GM21515 (cell line): ENCODE data around the gene PTGDR2.

Experiments used
- ATAC-seq: cut with Tn5 transposase; IDR thresholded peaks from one replicate; pipeline ENCODE4 v1.9.1; 2021; ENCODE audit not compliant: unreplicated experiment

PTGDR2 gene

DNA sequence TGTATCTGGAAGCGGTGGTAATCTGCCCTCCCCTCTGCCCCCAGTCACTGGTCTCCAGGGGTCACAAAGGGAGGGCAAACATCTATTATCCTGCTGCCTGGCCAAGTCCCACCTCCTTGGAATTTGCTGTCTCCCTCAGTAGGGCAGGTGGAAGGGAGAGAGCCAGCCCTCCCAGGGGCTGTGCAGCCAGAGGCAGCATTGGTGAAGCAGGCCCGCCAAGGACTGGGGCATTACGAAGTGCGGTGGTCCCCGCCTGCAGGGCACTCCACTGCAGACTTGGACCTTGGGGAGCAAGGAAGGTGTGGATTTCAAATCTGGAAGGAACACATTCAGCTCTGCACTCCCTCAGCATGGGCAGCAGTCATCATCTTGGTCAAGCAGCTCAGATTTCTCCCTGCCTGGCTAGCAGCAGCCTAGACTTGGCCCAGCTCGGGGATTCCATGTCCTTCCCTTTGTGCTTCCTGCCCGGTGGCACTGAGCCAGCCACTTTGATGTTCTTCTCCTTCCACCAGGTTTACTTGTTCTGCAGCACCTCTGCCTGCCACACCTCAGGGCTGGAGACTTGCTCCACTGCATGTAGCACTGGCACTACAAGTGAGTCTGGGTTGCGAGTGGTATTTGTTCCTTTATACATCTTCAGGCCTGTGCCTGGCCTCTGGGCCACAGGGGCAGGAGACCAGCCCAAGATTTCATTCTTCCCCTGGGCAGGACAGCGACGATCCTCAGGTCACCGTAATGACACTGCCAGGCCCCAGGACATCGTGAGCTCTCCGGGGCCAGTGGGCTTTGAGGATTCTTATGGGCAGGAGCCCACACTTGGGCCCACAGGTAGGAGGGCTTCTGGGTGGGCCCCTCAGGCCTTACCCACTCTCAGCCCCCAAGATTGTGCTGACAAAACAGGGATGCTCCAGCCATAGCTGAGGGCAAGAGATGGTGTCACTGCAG is 18.9 kb upstream of the PTGDR2 start:
- ATAC-seq, result no peak

DNA sequence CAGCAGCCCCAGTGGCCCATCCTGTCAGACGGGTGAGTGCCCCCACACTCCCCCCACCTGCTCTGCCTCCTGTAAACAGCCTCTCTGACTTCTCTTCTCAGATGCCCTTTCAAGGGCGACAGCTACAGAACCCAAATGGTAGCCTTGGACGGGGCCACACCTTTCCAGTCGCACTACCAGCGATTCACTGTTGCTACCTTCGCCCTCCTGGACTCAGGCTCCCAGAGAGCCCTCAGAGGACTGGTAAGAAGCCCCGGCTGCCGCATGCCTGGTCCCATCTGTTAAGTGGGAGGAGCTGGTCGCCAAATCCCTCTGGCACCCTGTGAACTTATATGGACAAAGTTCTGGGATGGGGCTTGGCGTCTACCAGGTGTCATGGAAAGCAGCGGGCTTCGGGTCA is 17.8 kb upstream of the PTGDR2 start:
- ATAC-seq, result no peak

- ATAC-seq, result no peak
Measured at GRCh38 chr11:60872961-60873524, 17.3 kb upstream of the PTGDR2 start.

DNA sequence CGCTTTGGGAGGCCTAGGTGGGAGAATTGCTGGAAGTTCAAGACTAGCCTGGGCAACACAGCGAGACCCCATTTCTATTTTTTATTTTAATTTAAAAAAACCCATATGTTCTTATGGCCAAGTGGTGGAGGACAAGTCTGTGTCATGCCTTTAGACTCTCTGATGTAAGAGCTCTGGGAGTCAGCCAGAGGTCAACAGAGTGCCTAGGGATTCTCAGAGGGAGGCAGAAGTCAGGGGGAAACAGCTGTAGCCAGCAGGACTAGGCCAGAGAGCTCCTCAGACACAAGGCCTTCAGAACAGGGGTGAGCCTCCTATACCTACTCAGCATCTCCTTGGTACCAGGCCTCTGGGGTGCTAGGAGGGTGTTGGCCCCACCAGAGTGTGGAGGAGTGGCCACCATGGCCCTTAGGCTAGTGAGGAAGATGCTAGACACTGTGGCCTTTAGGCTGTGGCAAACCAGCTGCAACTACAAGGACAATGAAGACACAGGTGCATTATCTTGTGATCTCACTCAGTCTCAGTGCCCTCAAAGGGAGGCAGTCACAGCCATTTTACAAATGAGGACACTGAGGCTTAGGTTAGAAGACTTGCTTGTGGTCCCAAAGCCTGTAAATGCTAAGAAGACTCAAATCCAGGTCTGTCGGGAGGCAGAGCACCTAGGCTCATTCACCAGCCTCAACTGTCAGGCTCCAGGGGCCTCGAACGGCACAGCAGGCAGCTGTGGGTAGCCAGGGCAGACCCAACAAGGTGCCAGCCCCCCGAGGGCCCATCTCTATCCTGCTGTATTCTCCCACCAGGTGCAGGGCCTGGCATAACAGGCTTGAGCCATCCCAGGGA is 16.6 kb upstream of the PTGDR2 start:
- no peak for ATAC-seq

- no peak for ATAC-seq
Measured at GRCh38 chr11:60871378-60872061, 15.8 kb upstream of the PTGDR2 start.

DNA sequence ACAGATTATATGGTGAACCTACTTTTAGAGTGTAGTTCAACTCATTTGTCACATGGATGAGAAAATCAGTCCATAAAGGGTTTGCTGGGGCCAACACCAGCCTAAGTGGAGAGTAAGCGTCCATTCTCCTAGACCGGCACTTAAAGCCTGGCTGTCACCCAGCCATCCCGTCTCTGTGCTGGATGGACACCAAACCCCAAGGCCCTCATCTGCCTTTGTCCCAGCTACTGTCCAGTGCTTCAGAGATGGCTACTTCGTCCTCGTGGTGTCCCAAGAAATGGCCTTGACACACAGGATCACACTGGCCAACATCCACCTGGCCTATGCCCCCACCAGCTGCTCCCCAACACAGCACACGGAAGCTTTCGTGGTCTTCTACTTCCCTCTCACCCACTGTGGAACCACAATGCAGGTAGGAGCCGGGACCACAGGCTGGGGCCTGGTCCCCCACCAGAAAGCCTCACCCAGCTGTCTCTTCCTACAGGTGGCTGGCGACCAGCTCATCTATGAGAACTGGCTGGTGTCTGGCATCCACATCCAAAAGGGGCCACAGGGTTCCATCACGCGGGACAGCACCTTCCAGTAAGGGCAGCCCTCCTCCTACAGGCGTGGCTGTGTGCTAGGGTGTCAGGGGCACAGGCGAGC is 15.1 kb upstream of the PTGDR2 start:
- no peak for ATAC-seq

- no peak for ATAC-seq
Measured at GRCh38 chr11:60870276-60870675, 14.5 kb upstream of the PTGDR2 start.

DNA sequence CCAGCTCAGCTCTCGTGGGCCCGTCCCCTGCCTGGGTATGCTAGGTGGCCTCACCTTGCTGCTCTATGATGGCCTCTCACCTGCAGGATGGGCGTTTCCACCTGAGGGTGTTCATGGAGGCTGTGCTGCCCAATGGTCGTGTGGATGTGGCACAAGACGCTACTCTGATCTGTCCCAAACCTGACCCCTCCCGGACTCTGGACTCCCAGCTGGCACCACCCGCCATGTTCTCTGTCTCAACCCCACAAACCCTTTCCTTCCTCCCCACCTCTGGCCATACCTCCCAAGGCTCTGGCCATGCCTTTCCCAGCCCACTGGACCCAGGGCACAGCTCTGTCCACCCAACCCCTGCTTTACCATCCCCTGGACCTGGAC is 13.7 kb upstream of the PTGDR2 start:
- no peak for ATAC-seq

DNA sequence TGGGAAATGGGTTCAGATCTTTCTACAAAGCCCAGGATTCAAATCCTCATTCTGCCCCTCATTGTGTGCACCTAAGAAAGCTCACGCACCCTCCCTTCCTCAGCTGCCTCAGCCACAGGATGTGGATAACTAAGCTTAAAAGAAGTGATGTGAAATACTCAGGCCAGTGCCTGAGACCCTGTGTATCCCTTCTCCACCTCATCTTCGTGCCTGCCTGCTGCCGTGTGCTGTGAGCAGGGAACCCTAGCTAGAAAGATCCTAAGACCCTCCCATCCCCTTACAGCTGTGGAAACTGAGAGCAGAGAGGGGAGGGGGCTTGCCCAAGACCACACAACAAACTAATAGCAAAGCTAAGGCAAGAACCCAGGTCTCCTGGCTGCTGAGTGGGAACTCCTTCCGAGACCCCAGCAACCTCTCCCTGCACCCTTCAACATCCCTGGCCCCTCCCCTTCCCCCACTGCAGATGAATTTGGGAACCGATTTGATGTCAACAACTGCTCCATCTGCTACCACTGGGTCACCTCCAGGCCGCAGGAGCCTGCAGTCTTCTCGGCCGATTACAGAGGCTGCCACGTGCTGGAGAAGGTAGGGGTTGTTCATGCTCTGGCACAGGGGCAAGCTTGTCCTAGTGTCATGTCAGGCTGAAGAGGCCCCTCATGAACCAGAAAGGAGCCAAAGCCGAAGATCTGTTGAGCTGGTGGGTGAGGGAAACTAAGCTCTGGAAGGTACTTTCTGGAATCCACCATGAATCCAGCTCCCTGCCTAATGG is 13.1 kb upstream of the PTGDR2 start:
- no peak for ATAC-seq

DNA sequence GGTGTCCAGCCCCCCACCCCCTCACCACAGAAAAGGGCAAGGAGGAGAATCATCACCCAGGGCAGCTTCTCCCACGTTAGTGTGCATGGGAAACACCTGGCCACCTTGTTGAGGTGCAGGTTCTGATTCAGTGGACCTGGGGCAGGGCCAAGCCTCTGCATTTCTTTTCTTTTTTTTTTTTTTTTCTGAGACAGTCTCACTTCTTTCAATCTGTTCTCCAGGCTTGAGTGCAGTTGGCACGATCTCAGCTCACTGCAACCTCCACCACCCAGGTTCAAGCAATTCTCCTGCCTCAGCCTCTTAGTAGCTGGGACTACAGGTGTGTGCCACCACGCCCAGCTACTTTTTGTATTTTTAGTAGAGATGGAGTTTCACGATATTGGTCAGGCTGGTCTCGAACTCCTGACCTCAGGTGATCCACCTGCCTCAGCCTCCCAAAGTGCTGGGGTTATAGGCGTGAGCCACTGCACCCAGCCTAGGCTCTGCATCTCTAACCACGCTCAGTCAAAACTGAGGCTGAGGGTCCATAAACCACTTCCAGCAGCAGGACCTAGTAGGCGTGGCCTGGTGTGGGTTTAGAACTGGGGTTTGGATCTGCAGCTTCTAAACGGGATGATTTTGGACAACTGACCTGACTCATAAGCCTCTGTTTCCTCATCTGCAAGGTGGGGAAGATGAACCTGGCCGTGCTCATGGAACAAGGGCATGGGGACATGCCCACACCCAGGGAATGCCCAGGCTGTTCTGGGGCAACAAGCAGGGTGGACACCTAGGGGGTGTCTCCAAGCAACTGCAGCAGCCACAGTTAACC is 12.3 kb upstream of the PTGDR2 start:
- no peak for ATAC-seq

GRCh38 chr11:60866911-60867870 is 11.4 kb upstream of the PTGDR2 start, which contains the start of gene ZP1:
Gene ZP1 (plus strand): TSS chr11:60867542. CDS start chr11:60867562, 20 bp downstream.
- ATAC-seq, result no peak

GRCh38 chr11:60864856-60865513 is 9.2 kb upstream of the PTGDR2 start:
- ATAC-seq, result no peak

DNA sequence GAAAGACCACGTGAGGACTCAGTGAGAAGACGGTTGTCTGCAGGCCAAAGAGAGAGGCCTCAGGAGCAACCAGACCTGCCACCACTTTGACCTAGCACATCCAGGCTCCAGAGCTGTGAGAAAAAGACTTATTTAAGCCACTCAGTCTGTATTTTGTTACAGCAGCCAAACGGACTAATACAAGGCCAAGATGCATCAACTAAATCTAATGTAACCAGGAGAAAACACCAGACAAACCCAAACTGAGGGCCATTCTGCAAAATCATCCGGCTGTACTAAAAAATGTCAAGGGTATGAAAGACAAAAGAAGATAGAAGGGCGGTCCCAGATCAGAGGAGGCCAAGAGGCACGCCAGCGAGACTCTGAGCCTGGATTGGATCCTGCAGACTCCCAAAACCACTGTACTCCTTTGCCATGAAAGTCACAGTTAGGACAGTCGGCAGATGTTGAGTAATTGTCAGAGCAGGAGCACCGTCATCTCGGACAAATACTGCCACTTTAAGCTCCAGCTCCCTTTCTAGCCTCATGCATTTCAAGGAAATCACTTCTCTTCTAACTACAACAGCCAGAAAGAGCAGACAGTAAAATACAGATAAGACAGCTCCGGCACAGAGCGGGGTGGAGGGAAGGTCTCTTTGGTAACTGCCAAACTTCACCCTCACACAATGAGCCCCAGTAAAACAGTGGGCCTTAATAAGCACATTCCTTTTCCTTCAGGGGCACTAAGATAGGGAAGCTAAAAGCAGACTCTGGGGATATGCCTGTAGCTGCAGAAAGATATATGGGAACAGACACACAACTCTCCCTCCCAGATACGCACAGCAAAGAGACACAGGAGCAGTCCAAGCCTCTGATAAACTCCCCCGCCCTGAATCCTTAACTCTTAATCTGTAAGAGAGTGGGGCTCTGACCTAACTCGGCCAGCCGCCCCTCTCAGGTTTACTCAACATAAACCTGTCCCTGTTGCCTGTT is 8.1 kb upstream of the PTGDR2 start:
- no peak for ATAC-seq

GRCh38 chr11:60862171-60862570 is 6.4 kb upstream of the PTGDR2 start:
- no peak for ATAC-seq

DNA sequence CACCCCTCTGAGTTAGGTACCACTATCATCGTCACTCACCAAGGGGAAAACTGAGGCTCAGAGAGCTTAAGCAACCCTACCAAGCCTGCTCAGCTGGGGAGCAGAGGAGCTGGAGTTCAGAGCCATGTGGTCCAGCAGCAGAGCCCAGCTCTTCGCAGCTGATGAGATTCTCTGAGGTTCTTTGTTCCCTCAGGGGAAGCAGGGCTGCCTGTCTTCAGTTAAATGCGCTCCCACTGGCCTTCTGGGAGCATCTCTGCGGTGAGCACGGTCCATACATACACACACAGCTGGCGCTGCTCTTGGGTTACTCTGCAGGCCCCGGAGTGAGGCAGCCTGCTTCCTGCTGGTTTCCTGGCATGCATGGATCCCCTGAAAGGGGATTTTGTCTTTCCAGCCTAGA is 5.2 kb upstream of the PTGDR2 start:
- ATAC-seq, result no peak

DNA sequence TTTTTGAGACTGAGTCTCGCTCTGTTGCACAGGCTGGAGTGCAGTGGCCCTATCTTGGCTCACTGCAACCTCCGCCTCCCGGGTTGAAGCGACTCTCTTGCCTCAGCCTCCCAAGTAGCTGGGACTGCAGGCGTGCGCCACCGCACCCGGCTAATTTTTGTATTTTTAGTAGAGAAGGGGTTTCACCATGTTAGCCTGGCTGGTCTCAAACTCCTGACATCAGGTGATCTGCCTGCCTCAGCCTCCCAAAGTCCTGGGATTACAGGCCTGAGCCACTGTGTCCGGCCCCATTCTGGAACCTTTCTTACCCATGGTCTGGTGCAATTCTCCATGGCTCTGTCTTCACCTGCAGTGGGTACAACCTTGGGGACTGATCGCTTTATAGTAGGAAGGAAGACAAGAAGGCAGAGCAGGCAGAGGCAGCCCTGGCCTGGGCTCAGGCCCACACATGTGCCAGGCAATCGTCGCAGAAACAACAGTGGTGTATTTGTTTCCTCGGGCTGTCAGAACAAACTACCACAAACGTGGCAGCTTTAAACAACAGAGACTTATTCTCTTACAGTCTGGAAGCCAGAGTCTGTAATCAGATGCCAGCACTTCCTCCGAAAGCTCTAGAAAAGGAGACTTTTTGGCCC is 4.0 kb upstream of the PTGDR2 start:
- ATAC-seq, result no peak
